Spleen (tissue), 11 donors: ENCODE results near the gene HMHB1. TPM values are rescaled to one million over a fixed set of nuclear protein-coding genes. Genes with fewer than 3 reads are reported as not detected.
A peak's percentile ranks its signal among the peaks of the same experiment; 100 is the strongest.

Experiments
- DNase-seq: peaks from one replicate; pipeline ENCODE4 v3.0.0-alpha.2; 2020
- H3K27ac ChIP-seq, 8 donors: fragments of 200-600 bp; sonication (generic) in 7 of 8; 1 replicate in 4 of 8; 2 replicates in 4 of 8; pipeline versions ENCODE4 v1.5.0 to v1.8.0; 2016 to 2021; ENCODE audit warnings: inconsistent platforms in 4 of 8, mild to moderate bottlenecking in 4 of 8, moderate library complexity in 1 of 8
- H3K27me3 ChIP-seq, 7 donors: fragments of 200-600 bp; sonication (generic) in 6 of 7; replicated peaks in 1 of 7; 1 replicate in 4 of 7; 2 replicates in 3 of 7; pipeline versions ENCODE4 v1.5.0 to v1.8.0; 2016 to 2021; ENCODE audit warnings: inconsistent platforms in 3 of 7, mild to moderate bottlenecking in 1 of 7
- H3K36me3 ChIP-seq, 6 donors: fragments of 200-600 bp; sonication (generic) in 5 of 6; 1 replicate in 4 of 6; 2 replicates in 2 of 6; pipeline versions ENCODE4 v1.5.0 to v1.8.0; 2016 to 2021; ENCODE audit warnings: inconsistent platforms in 2 of 6
- H3K4me1 ChIP-seq, 6 donors: fragments of 200-600 bp; sonication (generic) in 5 of 6; 1 replicate in 3 of 6; 2 replicates in 3 of 6; pipeline versions ENCODE4 v1.5.0 to v1.8.0; 2016 to 2021; ENCODE audit warnings: inconsistent platforms in 3 of 6
- H3K4me3 ChIP-seq, 8 donors: fragments of 200-600 bp; sonication (generic) in 7 of 8; 1 replicate in 4 of 8; 2 replicates in 4 of 8; pipeline versions ENCODE4 v1.5.0 to v1.8.0; 2016 to 2021; ENCODE audit warnings: inconsistent platforms in 4 of 8, mild to moderate bottlenecking in 4 of 8, moderate library complexity in 2 of 8
- H3K9me3 ChIP-seq, 8 donors: fragments of 200-600 bp; sonication (generic) in 7 of 8; 1 replicate in 4 of 8; 2 replicates in 4 of 8; pipeline versions ENCODE4 v1.5.0 to v1.8.0; 2016 to 2021; ENCODE audit warnings: inconsistent platforms in 4 of 8
- CTCF ChIP-seq, 11 experiments: fragments of 200-600 bp in 7 of 11; fragments of 450-650 bp in 4 of 11; sonication (generic) in 4 of 11; IDR thresholded peaks in 8 of 11; conservative IDR thresholded peaks in 3 of 11; 1 replicate in 7 of 11; 2 replicates in 4 of 11; pipeline versions ENCODE4 v1.4.0 to v1.8.0; 2016 to 2021; ENCODE audit warnings: antibody characterized with exemption in 11 of 11, inconsistent platforms in 4 of 11, mild to moderate bottlenecking in 1 of 11
- POLR2A ChIP-seq, 3 donors: fragments of 450-650 bp; IDR thresholded peaks; one replicate each; pipeline ENCODE4 v1.5.1; 2017; ENCODE audit warnings: antibody characterized with exemption in 3 of 3, mild to moderate bottlenecking in 1 of 3
- POLR2AphosphoS5 ChIP-seq, 3 donors: sonication (generic); formaldehyde crosslinking; IDR thresholded peaks; one replicate each; pipeline ENCODE4 v1.5.1; 2017; ENCODE audit warnings: antibody characterized with exemption in 3 of 3
- WGBS, 5 donors: extraction: QIAGEN DNeasy Blood & Tissue Kit in 3 of 5; methylation state at CpG; one replicate each; pipeline versions ENCODE4 v1.1.5 to v1.1.7; 2013 to 2018; 5-methylcytosine and 5-hydroxymethylcytosine counted together
- intact Hi-C: fragments of 100-400 bp; cut with DNase I; formaldehyde crosslinking; loops from one replicate; pipeline ENCODE4 v1.15.0; 2023; ENCODE audit warnings: low total_unique reads
- polyA plus RNA-seq, 3 donors: library from polyadenylated mRNA; stranded (reverse); fragments of 200-250 nt; gene quantifications; one replicate each; pipeline ENCODE4 v1.2.1, GENCODE V29; 2013
- total RNA-seq, 7 donors: library from RNA; depleted of rRNA in 3 of 7; stranded (reverse); fragments of >200 nt in 3 of 7; fragmentation: NEBNext Ultra II Directional in 4 of 7; extraction: Animal tissue kit (Norgen Biotek cat#: 25700) in 4 of 7; gene quantifications; one replicate each; pipeline versions ENCODE4 v1.1.0 to v1.2.1, GENCODE V29; 2016 to 2021
- donor health status: healthy with polysubstance abuse.
- donor health status: DM: no; HTN: no; CAD: no; lungs with moderate emphysema.
- donor health status: DM: no; HTN: no; CAD: no.
- donor health status: Bipolar disorder and iron deficiency.
- donor health status: healthy.
- donor health status: DM: no; HTN: no; CAD: no.
- donor health status: DM: yes; HTN: yes; CAD: no.

Gene HMHB1
- total and polyA plus RNA-seq, 10 donors, result 0.94 TPM; not detected in 9

GRCh38 chr5:143791848-143792731 is 19.9 kb upstream of the HMHB1 start:
- H3K27me3 ChIP-seq, result no peaks in the 10 kb centered on the region
- peak overlapping the region in 2 of 8 donors; percentile 20 to 43 for H3K4me3 ChIP-seq
- H3K4me1 ChIP-seq, result peaks cover 0 to 25% (median 6%) of the 10 kb centered on the region in 6 donors
- no peak for DNase-seq
- 34 to 46% (median 45%) methylated on average over 10 of the region's 10 CpGs for WGBS, 5 donors
- H3K9me3 ChIP-seq, result no peaks in the 10 kb centered on the region
- H3K36me3 ChIP-seq, result no peaks in the 10 kb centered on the region
- TF ChIP-seq POLR2AphosphoS5 (IDR thresholded peaks at IDR 0.05), result no peak
- no peak for TF ChIP-seq POLR2A (IDR thresholded peaks at IDR 0.05)
- TF ChIP-seq CTCF (IDR thresholded peaks at IDR 0.05 in 8 of 11, conservative IDR thresholded peaks at IDR 0.05 in 3 of 11), result no peak
- peak overlapping the region in 6 of 8 donors; percentile 15 to 67 (median 60) for H3K27ac ChIP-seq
- intact Hi-C loops, result no loop called here

DNA sequence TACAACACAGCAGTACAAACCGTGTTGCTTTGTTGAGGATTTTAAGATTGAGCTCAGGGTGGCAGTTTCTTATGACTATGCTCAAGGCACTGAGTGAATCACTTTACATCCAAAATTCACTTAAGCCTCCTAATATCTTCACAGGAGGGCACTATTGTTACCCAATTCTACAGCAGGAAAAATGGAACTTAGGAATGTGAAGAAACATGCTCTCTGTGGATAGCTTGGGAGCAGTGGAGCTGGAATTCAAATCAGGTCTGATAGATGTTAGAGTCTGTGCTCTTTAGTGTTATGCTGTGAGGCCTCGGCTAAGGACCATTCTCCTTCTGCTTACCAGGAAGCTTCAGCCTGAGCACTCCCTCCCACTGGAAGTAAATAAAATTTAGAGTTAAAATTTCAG is 18.7 kb upstream of the HMHB1 start:
- intact Hi-C loops, result no loop called here
- Histone ChIP-seq H3K4me1 (peaks cover 0 to 25% (median 6%) of the 10 kb centered on the region in 6 donors), H3K4me3 (no peak overlapping the region), H3K36me3 (no peaks in the 10 kb centered on the region), H3K27ac (no peak overlapping the region), H3K9me3 (no peaks in the 10 kb centered on the region), H3K27me3 (no peaks in the 10 kb centered on the region)
- 82 to 95% (median 84%) methylated on average over 2 of the region's 2 CpGs for WGBS, 5 donors
- no peak for TF ChIP-seq CTCF (IDR thresholded peaks at IDR 0.05 in 8 of 11, conservative IDR thresholded peaks at IDR 0.05 in 3 of 11)
- no peak for TF ChIP-seq POLR2AphosphoS5 (IDR thresholded peaks at IDR 0.05)
- no peak for TF ChIP-seq POLR2A (IDR thresholded peaks at IDR 0.05)
- DNase-seq, result no peak

DNA sequence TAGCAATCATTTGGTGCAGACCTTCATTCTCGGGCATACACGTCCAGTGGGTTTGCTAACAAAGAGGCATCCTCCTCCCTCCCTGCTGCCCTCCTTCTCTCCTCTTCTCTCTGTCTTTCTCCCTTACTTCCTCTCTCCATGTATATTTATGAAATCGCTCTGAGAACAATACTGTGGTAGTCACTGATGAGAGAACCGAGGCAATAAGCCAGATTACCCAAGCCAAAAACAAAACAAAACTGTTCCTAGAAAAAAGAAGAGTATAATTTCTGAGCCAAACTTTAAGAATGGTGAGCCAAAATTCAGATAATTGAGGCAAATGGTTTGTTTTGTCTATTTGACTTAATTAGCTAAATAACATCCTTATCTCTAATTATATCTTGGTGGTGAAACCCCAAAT is 15.8 kb upstream of the HMHB1 start:
- Histone ChIP-seq H3K27ac (no peak overlapping the region), H3K4me1 (peaks cover 0 to 40% (median 9%) of the 10 kb centered on the region in 6 donors), H3K27me3 (no peaks in the 10 kb centered on the region), H3K4me3 (no peak overlapping the region), H3K36me3 (no peaks in the 10 kb centered on the region), H3K9me3 (no peaks in the 10 kb centered on the region)
- TF ChIP-seq POLR2A (IDR thresholded peaks at IDR 0.05), result no peak
- TF ChIP-seq POLR2AphosphoS5 (IDR thresholded peaks at IDR 0.05), result no peak
- no peak for TF ChIP-seq CTCF (IDR thresholded peaks at IDR 0.05 in 8 of 11, conservative IDR thresholded peaks at IDR 0.05 in 3 of 11)
- no peak for DNase-seq
- WGBS, 5 donors, result 72 to 80% (median 77%) methylated on average over 4 of the region's 4 CpGs
- intact Hi-C loops, result no loop called here

DNA sequence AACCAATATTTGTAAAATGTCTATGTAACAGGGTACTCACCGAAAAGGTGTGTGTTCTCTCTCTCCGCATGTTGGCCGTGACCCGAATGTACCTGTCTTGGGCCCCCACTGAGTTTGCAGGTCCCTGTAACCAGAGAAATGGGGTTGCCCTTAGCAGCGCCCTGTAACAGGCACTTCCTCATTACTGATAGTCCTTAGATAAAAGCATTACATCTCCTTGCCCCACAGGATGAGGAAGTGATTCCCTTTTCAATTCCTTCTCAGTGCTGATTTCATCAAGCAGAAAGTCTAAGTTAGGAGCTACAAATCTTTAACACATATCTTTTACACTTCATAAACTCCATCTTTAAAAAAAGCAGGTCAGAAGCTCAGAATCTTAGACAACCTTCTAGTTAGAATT is 15.2 kb upstream of the HMHB1 start:
- intact Hi-C loops, result no loop called here
- TF ChIP-seq POLR2A (IDR thresholded peaks at IDR 0.05), result no peak
- TF ChIP-seq CTCF (IDR thresholded peaks at IDR 0.05 in 8 of 11, conservative IDR thresholded peaks at IDR 0.05 in 3 of 11), result no peak
- no peak for TF ChIP-seq POLR2AphosphoS5 (IDR thresholded peaks at IDR 0.05)
- whole genome bisulfite sequencing, 5 donors, result 77 to 91% (median 85%) methylated on average over 5 of the region's 5 CpGs
- H3K4me3 ChIP-seq, result no peak overlapping the region
- H3K36me3 ChIP-seq, result no peaks in the 10 kb centered on the region
- H3K27me3 ChIP-seq, result no peaks in the 10 kb centered on the region
- H3K9me3 ChIP-seq, result no peaks in the 10 kb centered on the region
- peaks cover 0 to 43% (median 7%) of the 10 kb centered on the region in 6 donors for H3K4me1 ChIP-seq
- no peak for DNase-seq
- H3K27ac ChIP-seq, result no peak overlapping the region
